SK-N-SH treated with all-trans-retinoic acid at 6 μM for 48 hours (cell line): ENCODE results near the gene SVOPL.

ENCODE experiments used
- ATAC-seq: fragments of 200-7000 bp; cut with Tn5 transposase; 3 replicates; pipeline ENCODE4 v1.9.1; 2020; ENCODE audit warnings: mild to moderate bottlenecking, moderate library complexity
- ARNTL ChIP-seq: fragments of 450-650 bp; formaldehyde crosslinking; IDR thresholded peaks from 2 replicates; pipeline ENCODE4 v1.5.0; 2020; ENCODE audit warnings: low read depth, mild to moderate bottlenecking, moderate library complexity, borderline replicate concordance
- BACH2 ChIP-seq: fragments of 250-450 bp; sonication (Bioruptor Pico); IDR thresholded peaks from 2 replicates; pipeline ENCODE4 v1.9.0; 2021; ENCODE audit warnings: mild to moderate bottlenecking, borderline replicate concordance
- CSDC2 ChIP-seq: fragments of 250-450 bp; sonication (Bioruptor Pico); IDR thresholded peaks from 2 replicates; pipeline ENCODE4 v1.5.0; 2020; ENCODE audit warnings: mild to moderate bottlenecking, moderate library complexity
- ESRRG ChIP-seq: fragments of 250-450 bp; sonication (Bioruptor Pico); IDR thresholded peaks from 2 replicates; pipeline ENCODE4 v1.6.1; 2021; ENCODE audit warnings: mild to moderate bottlenecking
- GLIS3 ChIP-seq: fragments of 250-450 bp; sonication (Bioruptor Pico); IDR thresholded peaks from 2 replicates; pipeline ENCODE4 v1.5.0; 2020; ENCODE audit warnings: mild to moderate bottlenecking, moderate library complexity
- ISL1 ChIP-seq: fragments of 250-450 bp; sonication (Bioruptor Pico); IDR thresholded peaks from 2 replicates; pipeline ENCODE4 v2.1.2; 2022; ENCODE audit warnings: mild to moderate bottlenecking, moderate library complexity
- OSR1 ChIP-seq: fragments of 250-450 bp; sonication (Bioruptor Pico); IDR thresholded peaks from 2 replicates; pipeline ENCODE4 v1.8.0; 2022; ENCODE audit warnings: moderate library complexity, mild to moderate bottlenecking, inconsistent platforms
- PPARA ChIP-seq: fragments of 250-450 bp; sonication (Bioruptor Pico); IDR thresholded peaks from 2 replicates; pipeline ENCODE4 v1.5.0; 2020; ENCODE audit warnings: mild to moderate bottlenecking, borderline replicate concordance
- RARB ChIP-seq: fragments of 250-450 bp; sonication (Bioruptor Pico); IDR thresholded peaks from 2 replicates; pipeline ENCODE4 v1.8.0; 2021; ENCODE audit warnings: mild to moderate bottlenecking, moderate library complexity
- SNAI2 ChIP-seq: fragments of 250-450 bp; sonication (Bioruptor Pico); IDR thresholded peaks from 2 replicates; pipeline ENCODE4 v1.5.0; 2020; ENCODE audit warnings: mild to moderate bottlenecking, moderate library complexity
- TCF4 ChIP-seq: fragments of 250-450 bp; sonication (Bioruptor Pico); IDR thresholded peaks from 2 replicates; pipeline ENCODE4 v1.8.0; 2021; ENCODE audit warnings: mild to moderate bottlenecking, moderate library complexity, borderline replicate concordance
- ZC3H10 ChIP-seq: fragments of 250-450 bp; sonication (Bioruptor Pico); IDR thresholded peaks from 2 replicates; pipeline ENCODE4 v1.5.1; 2021; ENCODE audit warnings: mild to moderate bottlenecking, moderate library complexity
- ZFP30 ChIP-seq: fragments of 450-650 bp; formaldehyde crosslinking; IDR thresholded peaks from 2 replicates; pipeline ENCODE4 v1.5.0; 2022; ENCODE audit warnings: mild to moderate bottlenecking, moderate library complexity
- ZNF70 ChIP-seq: fragments of 450-650 bp; formaldehyde crosslinking; IDR thresholded peaks from 2 replicates; pipeline ENCODE4 v1.5.0; 2020; ENCODE audit warnings: mild to moderate bottlenecking, moderate library complexity
- ZNF8 ChIP-seq: fragments of 450-650 bp; formaldehyde crosslinking; IDR thresholded peaks from 2 replicates; pipeline ENCODE4 v1.5.0; 2020; ENCODE audit warnings: mild to moderate bottlenecking, moderate library complexity
- TF ChIP-seq, protein P1 (sequence below): fragments of 250-450 bp; sonication (Bioruptor Pico); IDR thresholded peaks from 2 replicates; pipeline ENCODE4 v1.8.0; 2020; ENCODE audit warnings: mild to moderate bottlenecking, moderate library complexity, borderline replicate concordance
- TF ChIP-seq, protein P2 (sequence below): fragments of 250-450 bp; sonication (Bioruptor Pico); IDR thresholded peaks from 2 replicates; pipeline ENCODE4 v1.5.1; 2020; ENCODE audit warnings: low read depth, mild to moderate bottlenecking, moderate library complexity
- TF ChIP-seq, protein P3 (sequence below): fragments of 250-450 bp; sonication (Bioruptor Pico); IDR thresholded peaks from 2 replicates; pipeline ENCODE4 v1.5.1; 2021; ENCODE audit warnings: mild to moderate bottlenecking, moderate library complexity
- TF ChIP-seq, protein P4 (sequence below): fragments of 250-450 bp; sonication (Bioruptor Pico); IDR thresholded peaks from 2 replicates; pipeline ENCODE4 v1.8.0; 2021; ENCODE audit warnings: low read depth, mild to moderate bottlenecking, moderate library complexity, borderline replicate concordance

Gene SVOPL

DNA sequence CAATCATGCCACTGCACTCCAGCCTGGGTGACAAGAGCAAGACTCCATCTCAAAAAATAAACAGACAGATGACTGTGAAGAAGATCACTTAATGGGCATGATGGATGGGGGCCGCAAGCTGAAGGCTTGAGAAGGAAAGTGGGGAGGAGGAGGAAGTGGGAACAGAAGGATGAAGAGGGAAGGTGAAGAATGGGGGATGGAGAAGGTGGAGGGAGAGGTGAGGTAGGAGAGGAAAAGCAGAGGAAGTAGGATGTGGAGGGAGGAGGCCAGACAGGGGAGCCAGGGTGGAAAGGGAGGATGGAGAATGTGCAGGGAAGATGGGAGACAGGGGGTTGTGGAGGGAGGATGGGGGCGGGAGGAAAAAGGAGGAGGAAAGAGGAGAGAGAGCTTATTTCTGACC, 68.8 kb downstream of the SVOPL start:
- no peak for ATAC-seq
- TF ChIP-seq ISL1 (CRISPR knock-in tag): no peak
- no peak for TF ChIP-seq OSR1 (CRISPR knock-in tag)
- TF ChIP-seq ZNF70: no peak
- no peak for TF ChIP-seq CSDC2 (CRISPR knock-in tag)
- TF ChIP-seq TCF4 (CRISPR knock-in tag): no peak
- no peak for TF ChIP-seq PPARA (CRISPR knock-in tag)
- TF ChIP-seq, protein P1, sequence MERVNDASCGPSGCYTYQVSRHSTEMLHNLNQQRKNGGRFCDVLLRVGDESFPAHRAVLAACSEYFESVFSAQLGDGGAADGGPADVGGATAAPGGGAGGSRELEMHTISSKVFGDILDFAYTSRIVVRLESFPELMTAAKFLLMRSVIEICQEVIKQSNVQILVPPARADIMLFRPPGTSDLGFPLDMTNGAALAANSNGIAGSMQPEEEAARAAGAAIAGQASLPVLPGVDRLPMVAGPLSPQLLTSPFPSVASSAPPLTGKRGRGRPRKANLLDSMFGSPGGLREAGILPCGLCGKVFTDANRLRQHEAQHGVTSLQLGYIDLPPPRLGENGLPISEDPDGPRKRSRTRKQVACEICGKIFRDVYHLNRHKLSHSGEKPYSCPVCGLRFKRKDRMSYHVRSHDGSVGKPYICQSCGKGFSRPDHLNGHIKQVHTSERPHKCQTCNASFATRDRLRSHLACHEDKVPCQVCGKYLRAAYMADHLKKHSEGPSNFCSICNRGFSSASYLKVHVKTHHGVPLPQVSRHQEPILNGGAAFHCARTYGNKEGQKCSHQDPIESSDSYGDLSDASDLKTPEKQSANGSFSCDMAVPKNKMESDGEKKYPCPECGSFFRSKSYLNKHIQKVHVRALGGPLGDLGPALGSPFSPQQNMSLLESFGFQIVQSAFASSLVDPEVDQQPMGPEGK (CRISPR knock-in tag): no peak
- TF ChIP-seq, protein P2, sequence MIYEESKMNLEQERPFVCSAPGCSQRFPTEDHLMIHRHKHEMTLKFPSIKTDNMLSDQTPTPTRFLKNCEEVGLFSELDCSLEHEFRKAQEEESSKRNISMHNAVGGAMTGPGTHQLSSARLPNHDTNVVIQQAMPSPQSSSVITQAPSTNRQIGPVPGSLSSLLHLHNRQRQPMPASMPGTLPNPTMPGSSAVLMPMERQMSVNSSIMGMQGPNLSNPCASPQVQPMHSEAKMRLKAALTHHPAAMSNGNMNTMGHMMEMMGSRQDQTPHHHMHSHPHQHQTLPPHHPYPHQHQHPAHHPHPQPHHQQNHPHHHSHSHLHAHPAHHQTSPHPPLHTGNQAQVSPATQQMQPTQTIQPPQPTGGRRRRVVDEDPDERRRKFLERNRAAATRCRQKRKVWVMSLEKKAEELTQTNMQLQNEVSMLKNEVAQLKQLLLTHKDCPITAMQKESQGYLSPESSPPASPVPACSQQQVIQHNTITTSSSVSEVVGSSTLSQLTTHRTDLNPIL: no peak
- no peak for TF ChIP-seq SNAI2 (CRISPR knock-in tag)
- TF ChIP-seq BACH2: no peak

DNA sequence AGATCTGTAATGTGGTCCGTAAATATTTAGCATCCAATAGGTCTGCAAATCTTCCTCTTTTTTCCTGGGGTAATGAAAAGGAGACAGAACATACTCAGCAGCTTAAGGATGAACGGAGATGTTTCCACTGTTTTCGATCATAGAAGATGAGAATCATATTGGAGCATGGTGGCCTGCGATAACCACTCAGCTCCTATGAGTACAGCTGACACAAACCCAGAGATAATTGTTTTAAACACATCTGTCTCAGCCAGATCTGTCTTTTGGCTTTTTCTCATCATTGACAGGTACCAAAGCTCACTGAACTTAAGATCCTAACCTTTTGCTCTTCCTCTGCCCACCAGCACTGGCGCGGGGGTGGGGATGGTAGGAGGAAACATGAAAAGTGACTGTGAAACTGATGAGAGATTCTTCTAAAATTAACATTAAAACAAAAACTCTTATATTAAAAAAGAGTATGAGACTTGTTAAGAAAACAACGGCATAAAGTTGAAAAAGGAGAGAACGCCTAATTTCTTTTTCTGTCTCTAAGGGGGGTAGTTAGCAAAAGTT, 71.0 kb downstream of the SVOPL start:
- ATAC-seq: no peak
- TF ChIP-seq ZFP30 (CRISPR knock-in tag) (no peak), ISL1 (CRISPR knock-in tag) (no peak), ARNTL (CRISPR knock-in tag) (no peak), GLIS3 (CRISPR knock-in tag) (no peak), BACH2 (no peak), ZC3H10 (CRISPR knock-in tag) (no peak), ZNF70 (no peak)
- TF ChIP-seq, protein P3, sequence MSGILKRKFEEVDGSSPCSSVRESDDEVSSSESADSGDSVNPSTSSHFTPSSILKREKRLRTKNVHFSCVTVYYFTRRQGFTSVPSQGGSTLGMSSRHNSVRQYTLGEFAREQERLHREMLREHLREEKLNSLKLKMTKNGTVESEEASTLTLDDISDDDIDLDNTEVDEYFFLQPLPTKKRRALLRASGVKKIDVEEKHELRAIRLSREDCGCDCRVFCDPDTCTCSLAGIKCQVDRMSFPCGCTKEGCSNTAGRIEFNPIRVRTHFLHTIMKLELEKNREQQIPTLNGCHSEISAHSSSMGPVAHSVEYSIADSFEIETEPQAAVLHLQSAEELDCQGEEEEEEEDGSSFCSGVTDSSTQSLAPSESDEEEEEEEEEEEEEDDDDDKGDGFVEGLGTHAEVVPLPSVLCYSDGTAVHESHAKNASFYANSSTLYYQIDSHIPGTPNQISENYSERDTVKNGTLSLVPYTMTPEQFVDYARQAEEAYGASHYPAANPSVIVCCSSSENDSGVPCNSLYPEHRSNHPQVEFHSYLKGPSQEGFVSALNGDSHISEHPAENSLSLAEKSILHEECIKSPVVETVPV (CRISPR knock-in tag): no peak
- TF ChIP-seq, protein P2: no peak

DNA sequence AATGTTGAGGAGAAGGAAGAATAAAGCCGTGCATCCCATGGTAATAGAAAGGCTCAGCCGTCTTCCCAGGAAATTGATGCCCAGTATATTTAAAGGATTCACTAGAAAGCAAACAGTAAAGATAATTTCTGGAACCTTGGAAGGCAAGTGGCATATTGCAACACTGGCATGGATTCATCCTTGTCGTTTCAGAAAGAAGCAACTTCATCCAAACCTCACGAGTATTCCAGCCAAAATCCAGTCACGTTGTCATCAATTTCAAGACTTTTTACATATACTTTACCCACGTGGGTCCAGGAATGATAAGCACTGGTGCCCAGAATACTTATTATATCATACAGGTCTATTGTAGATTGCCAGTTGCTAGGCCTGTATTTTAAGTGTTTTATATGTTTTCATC, 73.8 kb downstream of the SVOPL start:
- TF ChIP-seq OSR1 (CRISPR knock-in tag) (no peak), TCF4 (CRISPR knock-in tag) (no peak), ISL1 (CRISPR knock-in tag) (no peak), ESRRG (no peak), ARNTL (CRISPR knock-in tag) (no peak), BACH2 (no peak), PPARA (CRISPR knock-in tag) (no peak), GLIS3 (CRISPR knock-in tag) (no peak), ZC3H10 (CRISPR knock-in tag) (no peak), ZNF70 (no peak), RARB (CRISPR knock-in tag) (no peak), CSDC2 (CRISPR knock-in tag) (no peak), ZNF8 (CRISPR knock-in tag) (no peak)
- TF ChIP-seq, protein P2: no peak
- TF ChIP-seq, protein P4, sequence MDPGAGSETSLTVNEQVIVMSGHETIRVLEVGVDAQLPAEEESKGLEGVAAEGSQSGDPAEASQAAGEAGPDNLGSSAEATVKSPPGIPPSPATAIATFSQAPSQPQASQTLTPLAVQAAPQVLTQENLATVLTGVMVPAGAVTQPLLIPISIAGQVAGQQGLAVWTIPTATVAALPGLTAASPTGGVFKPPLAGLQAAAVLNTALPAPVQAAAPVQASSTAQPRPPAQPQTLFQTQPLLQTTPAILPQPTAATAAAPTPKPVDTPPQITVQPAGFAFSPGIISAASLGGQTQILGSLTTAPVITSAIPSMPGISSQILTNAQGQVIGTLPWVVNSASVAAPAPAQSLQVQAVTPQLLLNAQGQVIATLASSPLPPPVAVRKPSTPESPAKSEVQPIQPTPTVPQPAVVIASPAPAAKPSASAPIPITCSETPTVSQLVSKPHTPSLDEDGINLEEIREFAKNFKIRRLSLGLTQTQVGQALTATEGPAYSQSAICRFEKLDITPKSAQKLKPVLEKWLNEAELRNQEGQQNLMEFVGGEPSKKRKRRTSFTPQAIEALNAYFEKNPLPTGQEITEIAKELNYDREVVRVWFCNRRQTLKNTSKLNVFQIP (CRISPR knock-in tag): no peak
- TF ChIP-seq, protein P3 (CRISPR knock-in tag): no peak
- no peak for ATAC-seq
